Measurements from ENCODE around the gene MYORG.
A peak's percentile ranks its signal among the peaks of the same experiment; 100 is the strongest.

The MYORG gene

GRCh38 chr9:34384368-34385165 is 7.9 kb upstream of the MYORG start:
- DNase-seq (ENCODE audit: low read depth in 3 of 3) = no peak

GRCh38 chr9:34383904-34384303 is 7.2 kb upstream of the MYORG start:
- DNase-seq (ENCODE audit: low read depth in 3 of 3) = no peak

DNA sequence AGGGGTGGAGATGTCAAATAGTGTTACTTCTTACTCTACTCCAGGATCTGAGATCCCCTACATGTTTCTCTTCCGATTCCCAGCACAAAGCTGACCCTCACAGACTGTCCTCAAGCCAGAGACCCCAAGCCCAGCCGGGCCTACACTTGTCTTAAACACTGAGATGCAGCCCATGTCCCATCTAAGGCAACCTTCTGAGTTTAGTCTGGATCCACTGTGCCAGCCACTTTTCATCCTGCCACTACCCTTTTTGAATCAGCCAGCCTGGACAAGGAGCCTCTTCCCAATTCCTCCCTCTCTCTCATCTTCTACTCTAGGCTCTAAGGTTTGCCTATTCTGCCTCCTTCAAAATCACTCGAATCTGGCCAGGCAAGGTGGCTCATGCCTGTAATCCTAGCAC is 6.2 kb upstream of the MYORG start:
- no peak for DNase-seq (ENCODE audit: low read depth in 3 of 3)

DNA sequence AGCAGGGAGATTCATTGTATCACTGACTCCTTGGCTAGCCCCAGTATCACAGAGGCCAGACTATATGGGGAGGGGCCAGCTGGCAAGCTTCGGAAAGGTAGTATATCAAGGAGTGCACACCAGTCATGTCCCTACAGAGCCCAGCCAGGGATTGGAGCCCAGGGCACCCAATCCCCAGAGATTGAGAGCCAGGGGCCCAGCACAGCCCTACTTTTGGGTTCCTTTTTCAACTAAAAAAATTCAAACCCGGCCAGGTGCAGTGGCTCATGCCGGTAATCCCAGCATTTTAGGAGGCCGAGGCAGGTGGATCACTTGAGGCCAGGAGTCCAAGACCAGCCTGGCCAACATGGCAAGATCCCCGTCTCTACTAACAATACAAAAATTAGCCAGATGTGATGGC is 5.4 kb upstream of the MYORG start:
- DNase-seq (ENCODE audit: low read depth in 3 of 3) = no peak

- no peak for DNase-seq (ENCODE audit: low read depth in 3 of 3)
Observed at GRCh38 chr9:34381323-34381722, 4.6 kb upstream of the MYORG start.

DNA sequence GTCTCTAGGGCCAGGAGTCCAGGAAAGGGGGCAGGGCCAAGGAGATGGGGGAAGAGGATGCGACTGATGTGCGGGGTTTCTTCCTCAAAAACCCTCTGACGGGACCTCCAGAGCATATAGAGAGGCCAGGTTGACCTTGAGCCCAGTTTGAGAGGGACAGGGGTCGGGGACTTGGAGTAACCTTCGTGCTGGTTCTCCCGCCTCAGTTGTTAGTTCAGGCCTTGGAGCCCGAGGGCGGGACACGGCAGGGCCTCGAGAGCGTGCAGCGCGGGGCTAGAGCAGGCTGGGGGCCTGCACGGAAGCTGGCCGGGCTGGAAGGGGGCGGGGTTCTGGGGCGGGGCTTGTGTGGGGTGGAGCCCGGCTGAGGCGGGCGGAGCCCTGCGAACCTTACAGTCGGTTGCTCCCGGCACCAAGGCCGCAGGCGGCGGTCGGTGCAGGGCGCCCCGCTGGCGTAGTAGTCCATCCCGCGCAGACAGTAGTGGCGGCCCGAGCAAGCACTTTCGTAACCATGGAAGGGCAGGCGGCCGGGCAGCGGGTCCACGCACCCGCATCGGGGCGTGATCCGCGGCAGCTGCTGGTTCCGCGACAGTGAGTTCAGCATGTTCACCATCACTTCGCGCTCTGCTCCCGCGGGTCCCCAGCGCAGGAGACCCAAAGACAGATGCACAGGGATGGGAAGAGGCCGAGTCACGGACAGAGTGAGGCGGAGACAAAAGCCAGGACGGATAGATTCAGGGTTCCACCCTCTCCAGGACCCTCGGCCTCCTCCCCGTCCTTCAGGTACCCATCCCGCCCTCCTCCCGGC is 4.0 kb upstream of the MYORG start:
- peak; percentile 54 to 79 (median 60) for DNase-seq (ENCODE audit: low read depth in 3 of 3)

- DNase-seq (ENCODE audit: low read depth in 3 of 3) = no peak
Observed at GRCh38 chr9:34380034-34380510, 3.4 kb upstream of the MYORG start.

DNA sequence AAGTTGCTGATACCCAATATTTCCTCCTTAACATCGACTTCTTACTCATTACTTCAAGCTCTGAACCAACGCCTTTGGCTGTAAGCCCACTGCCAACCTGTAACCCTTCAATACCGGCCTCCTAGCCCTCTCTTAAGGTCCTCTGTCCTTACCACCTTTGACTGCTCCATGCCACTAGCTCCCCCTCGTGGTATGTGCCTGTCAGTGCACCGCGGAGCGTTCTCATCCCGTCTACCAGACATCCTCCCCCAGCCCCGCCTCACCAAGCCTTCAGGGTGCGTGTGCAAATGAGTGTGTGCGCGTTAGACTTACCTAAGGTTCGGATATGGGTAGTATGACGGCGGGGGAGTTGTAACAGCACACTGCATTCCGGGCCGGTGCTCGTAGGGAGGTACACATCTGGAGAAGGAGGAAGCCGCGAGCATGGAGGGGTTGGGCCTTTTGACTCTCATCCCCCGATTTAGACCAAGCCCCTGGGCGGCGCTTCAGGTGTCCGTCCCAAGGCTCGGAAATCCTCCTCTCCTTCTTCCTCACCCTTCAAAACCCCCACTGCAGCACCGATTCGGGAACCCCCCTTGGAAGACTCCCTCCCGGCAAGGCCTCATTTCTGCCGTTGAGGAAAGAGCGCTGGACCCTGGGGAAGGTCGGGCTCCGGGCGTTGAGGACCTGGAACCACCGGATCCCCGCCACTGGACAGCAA is 2.8 kb upstream of the MYORG start:
- peak; percentile 81 to 91 (median 90) for DNase-seq (ENCODE audit: low read depth in 3 of 3)

GRCh38 chr9:34378376-34379060 is 1.8 kb upstream of the MYORG start:
- no peak for DNase-seq (ENCODE audit: low read depth in 3 of 3)

- no peak for DNase-seq (ENCODE audit: low read depth in 3 of 3)
Observed at GRCh38 chr9:34377404-34377746, 677 bp upstream of the MYORG start.

- DNase-seq (ENCODE audit: low read depth in 3 of 3) = peak in 1 of 3 experiments; percentile 29
Observed at GRCh38 chr9:34375901-34376595, 650 bp downstream of the MYORG start.

DNA sequence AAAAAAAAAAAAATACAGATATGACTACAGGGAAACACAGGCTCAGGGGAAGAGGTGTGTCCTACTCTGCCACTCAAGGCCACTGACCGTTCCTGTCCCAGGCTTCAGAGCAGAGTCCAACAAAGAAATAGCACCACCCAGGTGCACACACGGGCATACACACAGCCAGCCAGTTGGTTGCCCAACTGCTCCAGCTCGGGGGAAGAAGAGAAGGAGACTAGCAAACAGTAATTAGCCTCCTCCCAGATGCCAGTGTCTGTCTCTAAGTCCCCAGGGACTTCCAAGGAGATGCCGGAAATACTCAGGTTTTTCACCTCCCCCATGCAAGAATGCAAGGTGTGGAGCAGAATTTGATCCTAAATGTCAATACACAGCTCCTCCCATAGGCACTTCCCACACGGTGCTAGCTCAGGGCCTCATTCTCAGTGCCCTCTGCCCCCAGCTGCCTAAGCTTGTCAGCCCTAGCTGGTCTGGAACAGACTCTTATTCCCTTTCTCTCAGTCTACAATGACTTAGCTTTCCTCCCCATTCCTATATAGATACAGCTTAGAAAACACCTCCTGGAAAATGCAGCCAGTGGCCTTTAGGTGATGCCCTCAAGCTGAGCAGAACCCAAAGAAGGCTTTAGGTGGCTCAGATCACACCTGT is 1.7 kb downstream of the MYORG start:
- no peak for DNase-seq (ENCODE audit: low read depth in 3 of 3)

- DNase-seq (ENCODE audit: low read depth in 3 of 3) = no peak
Observed at GRCh38 chr9:34374339-34374738, 2.4 kb downstream of the MYORG start.

DNA sequence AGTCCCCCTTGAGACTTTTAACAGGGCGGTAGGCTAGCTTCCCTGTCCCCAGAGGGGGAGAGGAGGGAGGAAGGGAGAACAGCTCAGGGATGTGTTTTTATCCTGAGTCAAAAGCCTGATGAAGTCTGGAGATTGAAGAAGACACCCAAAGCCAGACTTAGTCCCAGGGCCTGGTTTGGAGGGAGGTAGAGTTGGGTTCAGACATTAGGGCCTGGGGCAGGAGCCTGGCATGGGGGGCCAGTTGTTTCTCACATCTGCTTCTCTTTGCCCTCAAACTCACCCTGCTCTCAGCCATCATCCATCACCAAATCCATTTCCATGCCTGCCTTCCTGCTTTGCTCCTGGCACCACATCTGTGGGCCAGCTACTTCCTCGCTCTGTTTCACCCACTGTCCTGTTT is 2.9 kb downstream of the MYORG start:
- no peak for DNase-seq (ENCODE audit: low read depth in 3 of 3)

GRCh38 chr9:34372467-34373011 is 4.2 kb downstream of the MYORG start:
- DNase-seq (ENCODE audit: low read depth in 3 of 3) = no peak

DNA sequence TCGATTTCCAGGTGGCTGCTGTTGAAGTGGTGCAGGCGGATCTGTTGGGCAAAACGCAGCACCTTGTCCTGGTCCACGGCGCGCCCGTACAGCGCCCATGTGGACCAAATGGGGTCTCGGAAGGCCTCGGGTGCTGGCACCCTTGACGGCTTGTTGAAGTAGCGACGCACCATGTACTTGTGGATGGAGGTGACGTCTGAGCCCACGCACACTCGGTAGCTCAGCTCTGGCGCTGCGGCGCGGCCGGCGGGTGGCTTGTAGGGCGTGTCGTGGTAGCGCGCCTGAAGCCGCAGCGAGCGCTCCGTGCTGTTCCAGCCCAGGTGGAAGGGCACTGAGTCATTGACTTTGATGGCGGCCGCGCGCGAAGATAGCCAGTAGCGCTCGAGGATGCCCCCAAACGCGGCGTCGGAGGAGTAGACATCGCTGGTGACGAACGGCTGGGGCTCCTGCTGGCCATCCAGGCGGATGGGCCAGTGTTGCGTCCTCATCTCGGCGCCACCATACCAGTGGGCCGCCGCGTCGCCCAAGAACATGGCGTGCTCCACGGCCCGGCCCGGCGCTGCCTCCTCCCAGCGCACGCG is 4.7 kb downstream of the MYORG start:
- no peak for DNase-seq (ENCODE audit: low read depth in 3 of 3)

GRCh38 chr9:34370970-34371880 is 5.5 kb downstream of the MYORG start:
- DNase-seq (ENCODE audit: low read depth in 3 of 3) = no peak

DNA sequence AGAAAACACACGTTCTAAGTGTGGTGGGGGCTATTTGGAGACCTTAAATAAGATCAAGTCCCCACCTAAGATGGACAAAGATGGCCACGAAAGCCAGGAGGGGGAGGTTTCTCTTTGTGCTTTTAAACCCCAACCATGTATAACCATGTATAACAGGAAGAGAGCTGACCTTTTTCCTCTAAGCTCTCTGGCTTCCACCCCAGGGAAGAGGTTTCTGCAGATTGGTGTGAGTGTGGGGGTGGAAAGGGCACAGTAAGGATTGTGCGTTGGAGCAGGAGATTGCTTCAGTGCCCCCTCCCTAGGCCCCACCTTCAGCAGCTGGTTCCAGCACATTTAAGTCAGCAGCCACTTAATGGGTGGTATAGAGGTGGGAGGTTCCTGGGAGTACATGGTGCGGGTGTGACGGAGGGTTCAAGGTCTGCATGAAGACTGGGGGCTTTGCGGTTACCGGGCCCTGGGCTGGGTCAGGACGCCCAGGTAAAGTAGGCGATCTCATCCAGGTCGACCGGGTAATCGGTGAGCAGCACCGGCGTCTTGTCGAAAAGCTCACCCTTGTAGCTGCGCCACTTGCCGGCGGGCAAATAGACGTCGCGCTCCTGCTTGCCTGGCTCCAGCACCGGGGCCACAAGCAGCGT is 6.2 kb downstream of the MYORG start:
- DNase-seq (ENCODE audit: low read depth in 3 of 3) = no peak

GRCh38 chr9:34369636-34370035 is 7.1 kb downstream of the MYORG start:
- DNase-seq (ENCODE audit: low read depth in 3 of 3) = no peak

All from stimulated activated CD4-positive, alpha-beta T cell treated with anti-CD3 and anti-CD28 coated beads, TNF-alpha, amount 100 ng/mL, for 24 hours (primary cell).